Rectal smooth muscle tissue (tissue), 1 donor: ENCODE data around the gene CACNG7.
A peak's percentile ranks its signal among the peaks of the same experiment; 100 is the strongest.
"Not testable (repeated sequence)": the region's sequence is repeated elsewhere in the genome, so short reads cannot be mapped to it uniquely, and the experiment has no call there.

Experiments
- H3K27ac ChIP-seq: one replicate; pipeline ENCODE4 v1.7.0; 2013; ENCODE audit warnings: low read depth, low read length, inconsistent platforms
- H3K27me3 ChIP-seq: one replicate; pipeline ENCODE4 v1.7.0; 2013; ENCODE audit warnings: low read length; ENCODE audit not compliant: control insufficient read depth, insufficient read depth
- H3K36me3 ChIP-seq: one replicate; pipeline ENCODE4 v1.7.0; 2013; ENCODE audit warnings: low read length; ENCODE audit not compliant: control insufficient read depth, insufficient read depth
- H3K4me1 ChIP-seq: one replicate; pipeline ENCODE4 v1.7.0; 2013; ENCODE audit warnings: low read length; ENCODE audit not compliant: control insufficient read depth, insufficient read depth
- H3K4me3 ChIP-seq: one replicate; pipeline ENCODE4 v1.7.0; 2013; ENCODE audit warnings: low read length
- H3K9ac ChIP-seq: one replicate; pipeline ENCODE4 v1.7.0; 2013; ENCODE audit warnings: low read length

CACNG7 gene, protein sequence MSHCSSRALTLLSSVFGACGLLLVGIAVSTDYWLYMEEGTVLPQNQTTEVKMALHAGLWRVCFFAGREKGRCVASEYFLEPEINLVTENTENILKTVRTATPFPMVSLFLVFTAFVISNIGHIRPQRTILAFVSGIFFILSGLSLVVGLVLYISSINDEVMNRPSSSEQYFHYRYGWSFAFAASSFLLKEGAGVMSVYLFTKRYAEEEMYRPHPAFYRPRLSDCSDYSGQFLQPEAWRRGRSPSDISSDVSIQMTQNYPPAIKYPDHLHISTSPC

DNA sequence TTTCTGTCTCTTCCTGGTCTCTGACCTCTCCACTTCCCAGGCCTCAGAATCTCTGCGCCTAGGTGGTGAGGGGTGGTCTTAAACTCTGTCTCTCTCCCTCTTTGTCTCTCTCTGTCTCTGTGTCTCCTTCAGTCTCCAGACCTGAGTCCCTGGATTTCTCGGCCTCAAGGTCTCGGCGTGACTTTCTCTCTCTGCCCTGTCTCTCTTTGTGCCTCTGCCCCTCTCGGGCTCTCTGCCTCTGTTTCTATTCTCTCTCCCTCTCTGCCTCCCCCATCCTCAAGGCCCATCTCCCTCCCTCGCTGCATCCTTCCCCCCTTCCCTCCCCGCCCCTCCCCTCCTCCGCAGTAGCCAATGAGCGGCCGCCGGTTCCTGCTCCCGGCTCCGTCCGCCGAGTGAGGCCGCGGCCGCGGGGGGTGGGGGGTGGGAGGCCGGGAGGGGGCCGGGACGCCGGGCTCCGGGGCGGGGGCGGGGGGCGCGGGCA is at the start of gene CACNG7:
TSS of gene CACNG7 (plus strand) at position 344 of the 481 bp plus-strand sequence. CDS start 3,554 bp downstream, outside the sequence.
- Histone ChIP-seq H3K27me3 (peaks cover 33% of the 10 kb centered on the region), H3K9ac (no peak within 1 kb of the TSS), H3K4me1 (no peaks in the 10 kb centered on the region), H3K4me3 (no peak within 1 kb of the TSS), H3K27ac (no peak within 1 kb of the TSS), H3K36me3 (no peaks in the 10 kb centered on the region)

DNA sequence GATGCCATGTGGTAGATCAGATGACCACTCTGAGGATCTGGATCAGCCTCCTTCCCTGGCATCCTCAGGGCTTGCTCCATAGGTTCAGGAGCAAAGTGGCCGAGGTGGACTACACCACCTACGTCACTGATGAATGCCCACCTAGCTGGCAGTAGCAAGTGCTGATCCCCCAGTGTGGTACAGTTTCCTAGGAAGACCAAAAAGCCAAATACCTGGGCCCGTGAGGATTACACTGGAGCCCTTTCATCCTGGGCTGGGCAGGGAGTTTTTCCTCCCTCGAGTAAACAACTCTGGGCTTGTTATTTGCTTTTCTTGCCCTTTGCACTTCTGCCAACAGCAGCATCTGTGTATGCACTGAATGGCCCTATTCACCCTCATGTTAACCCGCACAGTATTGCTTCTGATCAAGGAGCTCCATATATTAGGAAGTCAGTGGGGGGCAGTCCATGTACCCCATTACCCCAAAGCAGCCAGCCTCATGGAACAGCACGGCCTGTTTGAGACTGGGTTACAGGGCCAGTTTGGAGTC is 44.7 kb upstream of the CACNG7 start:
- Histone ChIP-seq H3K27me3 (no peaks in the 10 kb centered on the region), H3K9ac (no peak overlapping the region), H3K4me3 (no peak overlapping the region), H3K4me1 (peaks cover 6% of the 10 kb centered on the region), H3K27ac (no peak overlapping the region), H3K36me3 (no peaks in the 10 kb centered on the region)

DNA sequence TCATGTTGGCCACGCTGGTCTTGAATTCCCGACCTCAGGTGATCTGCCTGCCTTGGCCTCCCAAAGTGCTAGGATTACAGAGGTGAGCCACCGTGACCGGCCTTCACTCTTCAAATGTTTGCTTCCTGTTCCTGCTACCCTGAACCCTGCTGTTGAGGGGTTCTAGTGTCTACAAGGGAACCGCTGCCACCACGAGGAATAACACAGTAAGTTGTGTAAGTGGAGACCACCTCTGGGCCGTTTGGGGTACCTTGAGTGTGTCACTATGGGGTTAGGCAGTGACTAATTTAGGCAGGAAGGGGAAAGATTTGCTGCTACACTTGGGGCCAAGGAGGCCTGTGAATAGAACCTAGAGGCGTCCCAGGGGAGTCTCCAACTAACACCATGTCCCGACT is 43.6 kb upstream of the CACNG7 start:
- Histone ChIP-seq H3K36me3 (no peaks in the 10 kb centered on the region), H3K4me3 (peak overlapping the region; percentile 72), H3K27ac (peak overlapping the region; percentile 99), H3K4me1 (peaks cover 8% of the 10 kb centered on the region), H3K9ac (no peak overlapping the region), H3K27me3 (no peaks in the 10 kb centered on the region)

DNA sequence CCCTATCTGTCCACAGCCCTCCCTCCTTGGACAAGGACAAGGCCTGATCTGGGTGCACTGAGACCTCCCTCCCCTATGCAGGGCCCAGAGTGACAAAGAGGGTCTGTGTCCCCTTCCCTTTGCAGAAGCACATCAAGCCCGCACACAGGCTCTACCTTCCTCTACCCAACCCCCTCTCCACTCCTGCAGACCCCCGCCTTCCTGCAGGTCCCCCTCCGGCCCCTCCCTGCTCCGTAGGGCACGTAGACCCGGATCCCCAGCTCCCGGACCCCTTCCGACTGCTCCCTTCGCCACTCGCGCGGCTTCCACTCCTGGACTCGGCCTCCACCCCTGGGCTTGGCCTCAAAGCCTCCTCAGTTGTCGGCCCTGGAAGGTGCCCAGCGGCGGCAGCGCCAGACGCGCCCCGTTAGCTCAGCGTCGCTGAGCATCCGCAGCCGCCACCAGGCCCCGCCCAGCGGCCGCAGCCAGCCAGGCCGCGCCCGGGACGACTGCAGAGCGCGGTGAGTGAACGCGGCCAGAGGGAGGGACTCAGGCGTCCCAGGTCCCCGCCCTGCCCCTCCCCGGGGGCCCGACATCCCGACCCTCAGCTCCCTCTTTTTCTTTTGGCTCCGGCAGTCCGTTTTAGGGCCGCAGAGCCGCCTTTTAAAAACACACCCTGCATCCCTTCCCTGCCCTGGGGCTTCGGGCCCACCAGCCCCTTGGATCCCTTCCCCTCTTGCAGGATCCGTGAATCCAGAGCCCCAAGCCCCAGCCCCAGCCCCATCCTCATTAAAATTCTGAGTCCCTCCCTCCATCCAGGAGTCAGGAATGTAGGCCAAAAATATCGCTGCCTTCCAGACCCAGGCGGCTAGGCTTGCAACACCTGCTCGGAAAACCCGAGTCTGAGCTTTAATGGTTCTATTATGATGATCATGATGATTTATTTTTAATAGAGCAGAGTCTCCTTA is 42.9 kb upstream of the CACNG7 start:
- H3K4me3 ChIP-seq = peak overlapping the region; percentile 72
- peaks cover 13% of the 10 kb centered on the region for H3K4me1 ChIP-seq
- H3K27me3 ChIP-seq = no peaks in the 10 kb centered on the region
- H3K9ac ChIP-seq = peak overlapping the region; percentile 27
- H3K27ac ChIP-seq = peak overlapping the region; percentile 99
- H3K36me3 ChIP-seq = no peaks in the 10 kb centered on the region

DNA sequence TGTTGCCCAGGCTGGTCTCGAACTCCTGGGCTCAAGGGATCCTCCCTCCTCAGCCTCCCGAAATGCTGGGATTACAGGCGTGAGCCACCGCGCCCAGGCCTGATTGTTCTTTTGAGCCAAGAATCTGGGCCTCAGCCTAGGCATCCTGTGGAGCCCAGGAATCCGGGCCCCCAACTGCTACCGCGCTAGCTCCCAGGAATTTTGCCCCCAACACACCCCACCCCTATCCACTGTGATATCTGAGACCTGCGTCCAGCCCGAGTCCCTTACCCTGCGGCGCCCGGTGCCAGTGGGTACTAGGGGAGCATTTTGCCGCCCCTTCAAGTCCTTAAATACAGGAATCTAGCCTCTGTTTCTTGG is 42.2 kb upstream of the CACNG7 start:
- H3K36me3 ChIP-seq = no peaks in the 10 kb centered on the region
- H3K27me3 ChIP-seq = no peaks in the 10 kb centered on the region
- peak overlapping the region; percentile 72 for H3K4me3 ChIP-seq
- H3K9ac ChIP-seq = peak overlapping the region; percentile 38
- H3K27ac ChIP-seq = peak overlapping the region; percentile 99
- peaks cover 16% of the 10 kb centered on the region for H3K4me1 ChIP-seq

DNA sequence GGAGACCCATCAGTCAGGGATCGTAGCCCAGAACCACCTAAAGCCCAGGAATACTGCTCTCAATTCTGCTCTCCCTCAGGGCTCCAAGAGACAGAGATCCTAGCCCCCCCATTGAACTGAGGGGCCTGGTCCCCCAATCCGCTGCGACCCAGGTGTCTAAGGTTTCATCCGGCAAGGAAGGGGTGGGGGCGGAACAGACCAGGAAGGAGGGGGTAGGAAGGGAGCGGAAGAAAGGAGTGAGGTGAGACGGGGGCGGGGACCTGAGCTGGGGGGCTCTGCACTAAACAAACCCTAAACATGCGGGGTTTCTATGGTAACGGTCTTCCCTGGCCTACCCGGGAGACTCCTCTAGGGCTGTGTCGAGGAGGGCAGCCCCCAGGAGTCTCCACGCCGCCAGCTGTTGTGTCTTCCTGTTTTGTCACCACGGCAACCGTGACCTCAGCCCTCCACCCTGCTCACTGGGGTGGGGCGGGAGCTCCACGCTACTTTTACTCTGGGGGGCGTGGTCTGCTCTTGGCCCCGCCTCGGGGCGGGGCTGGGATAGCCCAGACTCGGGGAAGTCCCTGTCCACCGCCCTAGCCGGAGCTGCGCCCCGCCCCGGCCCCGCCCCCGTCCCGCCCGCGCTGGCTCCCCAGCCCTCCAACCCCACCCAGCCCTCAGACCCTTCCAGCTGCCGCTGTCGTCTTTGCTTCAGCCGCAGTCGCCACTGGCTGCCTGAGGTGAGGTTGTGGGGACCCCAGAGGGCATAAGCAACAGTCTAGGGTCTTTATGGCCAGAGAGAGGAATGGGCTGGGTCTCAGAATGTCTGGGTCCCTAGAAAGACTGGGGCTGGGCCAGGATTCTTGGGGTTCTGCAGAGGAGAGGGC is 41.6 kb upstream of the CACNG7 start, which contains the start of gene MYADM:
TSS of gene MYADM (plus strand) at position 659 of the 866 bp plus-strand sequence. CDS start 5,647 bp downstream, outside the sequence.
- Histone ChIP-seq H3K4me1 (peaks cover 16% of the 10 kb centered on the region), H3K27me3 (no peaks in the 10 kb centered on the region), H3K27ac (peak within 1 kb of the TSS; percentile 99)

DNA sequence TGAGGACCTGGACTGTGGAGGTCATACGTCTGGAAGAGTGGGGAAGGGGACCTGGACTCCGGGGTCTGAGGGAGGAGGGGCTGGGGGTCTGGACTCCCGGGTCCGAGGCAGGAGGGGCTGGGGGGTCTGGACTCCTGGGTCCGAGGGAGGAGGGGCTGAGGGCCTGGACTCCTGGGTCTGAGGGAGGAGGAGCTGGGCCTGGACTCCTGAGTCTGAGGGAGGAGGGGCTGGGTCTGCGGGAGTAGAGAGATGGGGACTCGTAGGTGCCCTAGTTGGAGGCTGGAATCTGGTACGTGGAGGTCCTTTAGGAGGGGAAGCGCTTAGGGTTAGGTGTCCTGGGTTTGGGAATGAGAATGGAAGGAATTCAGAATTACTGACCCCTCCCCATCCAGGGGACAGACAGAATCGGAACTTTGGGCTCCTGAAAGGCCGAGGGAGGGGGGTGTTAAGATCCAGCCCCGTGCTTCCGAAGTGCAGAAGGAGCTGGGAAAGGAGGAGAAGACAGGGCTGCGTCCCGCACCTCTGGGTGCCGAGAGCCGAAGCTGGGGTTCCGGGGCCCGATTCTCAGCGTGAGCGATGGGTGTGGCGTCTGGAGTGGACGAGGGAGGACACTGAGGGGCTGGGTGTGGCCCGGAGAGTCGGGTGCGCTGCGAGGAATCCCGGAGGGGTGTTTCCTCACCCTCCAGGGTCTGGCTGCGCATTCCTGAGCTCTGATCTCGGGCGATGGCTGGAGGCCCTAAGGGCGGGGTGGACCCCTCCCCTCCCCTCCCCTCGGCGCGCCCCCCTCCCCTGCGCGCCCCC is 40.8 kb upstream of the CACNG7 start:
- peak overlapping the region; percentile 99 for H3K4me3 ChIP-seq
- no peaks in the 10 kb centered on the region for H3K27me3 ChIP-seq
- peaks cover 20% of the 10 kb centered on the region for H3K4me1 ChIP-seq
- peak overlapping the region; percentile 88 for H3K9ac ChIP-seq
- H3K36me3 ChIP-seq = peaks cover 3% of the 10 kb centered on the region
- H3K27ac ChIP-seq = peak overlapping the region; percentile 93

More for the DNA sequence above, 41.6 kb upstream of the CACNG7 start, which contains the start of gene MYADM:
- H3K36me3 ChIP-seq = no peaks in the 10 kb centered on the region
- peak within 1 kb of the TSS; percentile 99 for H3K4me3 ChIP-seq
- peak within 1 kb of the TSS; percentile 88 for H3K9ac ChIP-seq

DNA sequence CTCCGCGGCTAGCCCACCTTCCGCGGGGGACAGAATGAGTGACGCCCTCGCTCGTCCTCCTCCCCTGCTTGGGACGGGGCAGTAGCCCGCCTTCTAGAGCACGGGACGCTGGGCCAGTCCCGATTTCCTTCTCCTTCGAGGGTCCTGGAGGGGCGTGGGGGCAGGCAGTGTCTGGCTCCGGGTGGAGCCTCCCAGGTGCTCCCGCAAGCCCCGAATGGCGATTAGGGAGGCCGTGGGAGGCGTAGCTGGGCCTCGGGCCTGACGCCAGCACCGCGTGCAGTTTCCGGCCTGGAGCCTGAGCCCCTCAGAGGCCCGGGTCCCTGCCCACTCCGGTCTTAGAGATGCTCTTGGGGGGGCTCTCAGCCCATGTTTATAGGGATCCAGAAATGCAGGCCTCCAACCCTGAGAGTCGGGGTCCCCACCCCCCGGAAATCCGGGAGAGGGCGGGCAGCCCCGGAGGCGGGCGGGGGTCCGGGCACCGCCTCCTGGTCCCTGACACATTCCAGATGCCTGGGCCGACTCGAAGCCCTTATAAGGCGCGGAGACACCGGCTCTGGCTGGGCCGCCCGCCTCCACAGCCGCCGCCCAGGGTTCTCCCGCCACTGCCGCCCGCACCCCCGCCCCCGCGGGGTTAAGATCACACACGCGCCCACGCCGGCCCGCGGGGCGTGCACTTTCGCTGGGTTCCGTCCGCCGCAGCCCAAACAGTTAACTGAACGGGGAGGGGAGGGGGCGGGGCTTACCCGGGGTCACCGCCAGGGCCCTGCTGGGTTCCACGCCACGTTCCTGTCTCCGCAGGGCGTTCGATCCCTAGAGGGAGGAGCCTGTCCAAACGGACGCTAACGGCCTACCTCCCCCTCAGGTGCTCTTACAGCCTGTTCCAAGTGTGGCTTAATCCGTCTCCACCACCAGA is 39.9 kb upstream of the CACNG7 start:
- Histone ChIP-seq H3K4me3 (peak overlapping the region; percentile 99), H3K27ac (peak overlapping the region; percentile 93), H3K4me1 (peaks cover 26% of the 10 kb centered on the region), H3K27me3 (no peaks in the 10 kb centered on the region), H3K9ac (peak overlapping the region; percentile 93), H3K36me3 (peaks cover 10% of the 10 kb centered on the region)

DNA sequence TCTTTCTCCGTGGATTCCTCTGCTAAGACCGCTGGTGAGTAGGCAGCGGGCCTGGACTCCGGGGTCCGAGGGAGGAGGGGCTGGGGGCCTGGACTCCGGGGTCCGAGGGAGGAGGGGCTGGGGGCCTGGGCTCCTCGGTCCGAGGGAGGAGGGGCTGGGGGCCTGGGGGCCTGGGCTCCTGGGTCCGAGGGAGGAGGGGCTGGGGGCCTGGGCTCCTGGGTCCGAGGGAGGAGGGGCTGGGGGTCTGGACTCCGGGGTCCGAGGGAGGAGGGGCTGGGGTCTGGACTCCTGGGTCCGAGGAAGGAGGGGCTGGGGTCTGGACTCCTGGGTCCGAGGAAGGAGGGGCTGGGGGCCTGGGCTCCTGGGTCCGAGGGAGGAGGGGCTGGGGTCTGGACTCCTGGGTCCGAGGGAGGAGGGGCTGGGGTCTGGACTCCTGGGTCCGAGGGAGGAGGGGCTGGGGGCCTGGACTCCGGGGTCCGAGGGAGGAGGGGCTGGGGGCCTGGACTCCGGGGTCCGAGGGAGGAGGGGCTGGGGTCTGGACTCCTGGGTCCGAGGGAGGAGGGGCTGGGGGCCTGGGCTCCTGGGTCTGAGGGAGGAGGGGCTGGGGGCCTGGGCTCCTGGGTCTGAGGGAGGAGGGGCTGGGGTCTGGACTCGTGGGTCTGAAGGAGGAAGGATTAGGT is 39.1 kb upstream of the CACNG7 start:
- Histone ChIP-seq H3K36me3 (peaks cover 14% of the 10 kb centered on the region), H3K27ac (peak overlapping the region; percentile 93), H3K4me3 (peak overlapping the region; percentile 99), H3K9ac (peak overlapping the region; percentile 56), H3K4me1 (peaks cover 29% of the 10 kb centered on the region)
- not testable (repeated sequence) for H3K27me3 ChIP-seq

DNA sequence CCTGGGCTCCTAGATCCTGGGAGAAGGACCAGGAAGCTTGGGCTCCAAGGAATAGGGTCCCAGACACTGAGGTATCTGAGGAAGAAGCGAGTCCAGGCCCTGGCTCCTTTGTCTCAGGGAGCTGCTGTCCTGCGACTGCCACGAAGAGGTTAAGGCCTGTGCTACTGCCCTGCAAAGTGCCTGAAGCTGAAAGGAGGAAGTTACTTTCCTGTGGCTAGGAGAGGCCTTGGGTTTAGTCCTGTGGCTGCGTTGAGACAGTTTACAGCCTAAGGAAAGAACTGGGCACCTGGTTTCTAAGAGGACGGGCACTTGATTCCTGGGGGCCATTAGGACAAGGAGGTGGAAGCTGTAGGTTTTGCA is 38.6 kb upstream of the CACNG7 start:
- Histone ChIP-seq H3K27ac (no peak overlapping the region), H3K27me3 (no peaks in the 10 kb centered on the region), H3K4me3 (peak overlapping the region; percentile 60), H3K36me3 (peaks cover 14% of the 10 kb centered on the region), H3K4me1 (peaks cover 30% of the 10 kb centered on the region), H3K9ac (peak overlapping the region; percentile 56)
